HEK293 (cell line): ENCODE results near the gene DDX52.

Experiments
- CTCF ChIA-PET: fragments of 350-600 bp; formaldehyde crosslinking; extraction: SDS; loops from one replicate; lab custom pipeline; 2021; ENCODE audit warnings: antibody characterized with exemption; lab: Yijun Ruan, JAX
- POLR2A ChIA-PET: fragments of 300-600 bp; formaldehyde crosslinking; extraction: SDS; loops from one replicate; lab custom pipeline; 2020; ENCODE audit warnings: antibody characterized with exemption, inconsistent platforms; lab: Yijun Ruan, JAX
- H3K27ac ChIP-seq: fragments of 200-500 bp; sonication (Bioruptor generic); 2 replicates; pipeline ENCODE4 v1.5.1; 2014; ENCODE audit warnings: low read depth, low read length, control low read depth, inconsistent platforms; ENCODE audit errors: extremely low read depth
- H3K36me3 ChIP-seq, 2 experiments: fragments of 200-500 bp in 1 of 2; sonication (Bioruptor generic) in 1 of 2; 1 replicate in 1 of 2; 2 replicates in 1 of 2; pipeline ENCODE4 v1.5.1; 2014 to 2017; ENCODE audit warnings: inconsistent platforms in 2 of 2, low read length in 2 of 2; ENCODE audit not compliant: control insufficient read depth in 2 of 2, insufficient read depth in 1 of 2
- H3K4me1 ChIP-seq: fragments of 200-500 bp; sonication (Bioruptor generic); 2 replicates; pipeline ENCODE4 v1.5.1; 2014; ENCODE audit warnings: mild to moderate bottlenecking, low read length, inconsistent platforms; ENCODE audit not compliant: control insufficient read depth, insufficient read depth
- H3K4me3 ChIP-seq: 2 replicates; pipeline ENCODE4 v1.5.1; 2011; ENCODE audit warnings: low read depth, mild to moderate bottlenecking, control low read depth, low read length, moderate library complexity
- H3K9me3 ChIP-seq: fragments of 200-500 bp; sonication (Bioruptor generic); 2 replicates; pipeline ENCODE4 v1.5.1; 2014; ENCODE audit warnings: low read depth, low read length, inconsistent platforms; ENCODE audit not compliant: control insufficient read depth, insufficient read depth
- GLI2 ChIP-seq: fragments of 450-650 bp; formaldehyde crosslinking; IDR thresholded peaks from 2 replicates; pipeline ENCODE4; 2017; ENCODE audit warnings: missing biosample characterization, missing genetic modification characterization, low read depth, borderline replicate concordance
- KLF10 ChIP-seq: fragments of 450-650 bp; IDR thresholded peaks from 2 replicates; pipeline ENCODE4 v1.5.1; 2018; ENCODE audit warnings: missing biosample characterization, mild to moderate bottlenecking, missing genetic modification characterization
- PRDM2 ChIP-seq: fragments of 450-650 bp; formaldehyde crosslinking; IDR thresholded peaks from 2 replicates; pipeline ENCODE4 v1.5.1; 2016; ENCODE audit warnings: missing biosample characterization, missing genetic modification characterization, borderline replicate concordance
- RBAK ChIP-seq: fragments of 450-650 bp; formaldehyde crosslinking; IDR thresholded peaks from 2 replicates; pipeline ENCODE4 v1.5.1; 2016; ENCODE audit warnings: missing biosample characterization, missing genetic modification characterization
- TRIM28 ChIP-seq: IDR thresholded peaks from 2 replicates; pipeline ENCODE4 v1.6.1; 2011; ENCODE audit warnings: low read length, control low read depth, borderline replicate concordance
- ZNF16 ChIP-seq: fragments of 450-650 bp; formaldehyde crosslinking; IDR thresholded peaks from 2 replicates; pipeline ENCODE4 v1.5.1; 2016; ENCODE audit warnings: low read depth, missing biosample characterization, missing genetic modification characterization
- ZNF169 ChIP-seq: fragments of 450-650 bp; formaldehyde crosslinking; IDR thresholded peaks from 2 replicates; pipeline ENCODE4 v1.5.1; 2016; ENCODE audit warnings: missing biosample characterization, missing genetic modification characterization
- ZNF223 ChIP-seq: fragments of 450-650 bp; formaldehyde crosslinking; IDR thresholded peaks from 2 replicates; pipeline ENCODE4 v1.5.1; 2016; ENCODE audit warnings: missing biosample characterization, missing genetic modification characterization
- ZNF335 ChIP-seq: fragments of 450-650 bp; formaldehyde crosslinking; conservative IDR thresholded peaks from 2 replicates; pipeline ENCODE4 v1.5.1; 2016; ENCODE audit warnings: missing biosample characterization, missing genetic modification characterization
- ZNF362 ChIP-seq: fragments of 450-650 bp; formaldehyde crosslinking; IDR thresholded peaks from 2 replicates; pipeline ENCODE4 v1.5.1; 2016; ENCODE audit warnings: missing biosample characterization, missing genetic modification characterization
- ZNF398 ChIP-seq: fragments of 450-650 bp; formaldehyde crosslinking; IDR thresholded peaks from 2 replicates; pipeline ENCODE4 v1.5.1; 2017; ENCODE audit warnings: missing biosample characterization, missing genetic modification characterization
- ZNF48 ChIP-seq: fragments of 450-650 bp; formaldehyde crosslinking; IDR thresholded peaks from 2 replicates; pipeline ENCODE4 v1.5.1; 2016; ENCODE audit warnings: missing biosample characterization, missing genetic modification characterization
- ZNF548 ChIP-seq: fragments of 450-650 bp; formaldehyde crosslinking; IDR thresholded peaks from 2 replicates; pipeline ENCODE4 v1.5.1; 2016; ENCODE audit warnings: missing biosample characterization, missing genetic modification characterization
- ZNF585B ChIP-seq: fragments of 450-650 bp; formaldehyde crosslinking; IDR thresholded peaks from 2 replicates; pipeline ENCODE4 v1.5.1; 2016; ENCODE audit warnings: missing biosample characterization, missing genetic modification characterization
- ZNF654 ChIP-seq: fragments of 450-650 bp; formaldehyde crosslinking; IDR thresholded peaks from 2 replicates; pipeline ENCODE4 v1.5.1; 2016; ENCODE audit warnings: low read depth, missing biosample characterization, missing genetic modification characterization
- ZSCAN5A ChIP-seq: fragments of 450-650 bp; formaldehyde crosslinking; IDR thresholded peaks from 2 replicates; pipeline ENCODE4 v1.5.1; 2016; ENCODE audit warnings: missing biosample characterization, missing genetic modification characterization
- TF ChIP-seq, protein P1 (sequence below): fragments of 450-650 bp; formaldehyde crosslinking; optimal IDR thresholded peaks from 2 replicates; pipeline ENCODE3; 2016; ENCODE audit warnings: missing biosample characterization, mild to moderate bottlenecking, missing genetic modification characterization
- TF ChIP-seq, protein P2 (sequence below): fragments of 450-650 bp; formaldehyde crosslinking; IDR thresholded peaks from 2 replicates; pipeline ENCODE4 v1.5.1; 2016; ENCODE audit warnings: missing biosample characterization, missing genetic modification characterization

The DDX52 gene

GRCh38 chr17:37691807-37692206, 48.6 kb upstream of the DDX52 start:
- no peak for TF ChIP-seq GLI2 (tag by site-specific recombination)
- no peak for TF ChIP-seq ZNF398
- TF ChIP-seq ZNF223: no peak
- TF ChIP-seq ZNF362 (tag by site-specific recombination): no peak
- TF ChIP-seq PRDM2 (tag by site-specific recombination): no peak
- TF ChIP-seq TRIM28: no peak
- TF ChIP-seq KLF10 (tag by site-specific recombination): no peak
- no peak for TF ChIP-seq ZNF548 (tag by site-specific recombination)
- TF ChIP-seq ZSCAN5A (tag by site-specific recombination): no peak
- TF ChIP-seq ZNF16 (tag by site-specific recombination): no peak
- Histone ChIP-seq H3K4me1 (no peaks in the 10 kb centered on the region), H3K9me3 (no peaks in the 10 kb centered on the region), H3K36me3 (no peaks in the 10 kb centered on the region), H3K27ac (no peak overlapping the region), H3K4me3 (no peak overlapping the region)
- POLR2A ChIA-PET: no interaction called here
- CTCF ChIA-PET: no interaction called here

DNA sequence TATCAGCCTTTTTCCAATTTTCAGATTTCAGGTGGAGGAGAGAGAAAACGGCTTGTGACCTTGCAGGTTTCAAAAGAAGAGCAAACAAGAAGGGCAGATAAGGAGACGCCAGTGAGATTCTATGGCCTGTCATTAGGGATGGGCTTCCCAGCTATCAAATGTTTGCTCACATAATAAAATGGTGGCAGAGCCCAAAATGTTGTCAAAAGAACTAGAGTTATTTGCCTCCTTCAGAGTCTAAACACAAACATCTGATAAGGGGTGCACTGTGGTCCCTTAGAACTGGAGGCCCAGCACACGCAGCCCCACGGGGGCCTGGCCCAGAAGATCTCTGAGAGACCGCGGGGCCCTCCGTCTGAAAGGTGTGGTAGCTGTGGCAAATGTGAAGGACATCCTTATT, 46.1 kb upstream of the DDX52 start:
- H3K4me1 ChIP-seq: no peaks in the 10 kb centered on the region
- H3K4me3 ChIP-seq: no peak overlapping the region
- CTCF ChIA-PET: no interaction called here
- H3K36me3 ChIP-seq: no peaks in the 10 kb centered on the region
- POLR2A ChIA-PET: no interaction called here
- no peaks in the 10 kb centered on the region for H3K9me3 ChIP-seq
- no peak overlapping the region for H3K27ac ChIP-seq
- TF ChIP-seq ZNF654: no peak
- TF ChIP-seq ZNF398: no peak
- TF ChIP-seq, protein P1, sequence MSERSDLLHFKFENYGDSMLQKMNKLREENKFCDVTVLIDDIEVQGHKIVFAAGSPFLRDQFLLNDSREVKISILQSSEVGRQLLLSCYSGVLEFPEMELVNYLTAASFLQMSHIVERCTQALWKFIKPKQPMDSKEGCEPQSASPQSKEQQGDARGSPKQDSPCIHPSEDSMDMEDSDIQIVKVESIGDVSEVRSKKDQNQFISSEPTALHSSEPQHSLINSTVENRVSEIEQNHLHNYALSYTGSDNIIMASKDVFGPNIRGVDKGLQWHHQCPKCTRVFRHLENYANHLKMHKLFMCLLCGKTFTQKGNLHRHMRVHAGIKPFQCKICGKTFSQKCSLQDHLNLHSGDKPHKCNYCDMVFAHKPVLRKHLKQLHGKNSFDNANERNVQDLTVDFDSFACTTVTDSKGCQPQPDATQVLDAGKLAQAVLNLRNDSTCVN: no peak
- no peak for TF ChIP-seq ZNF169 (tag by site-specific recombination)
- TF ChIP-seq ZNF585B: no peak
- TF ChIP-seq RBAK (tag by site-specific recombination): no peak
- TF ChIP-seq, protein P2, sequence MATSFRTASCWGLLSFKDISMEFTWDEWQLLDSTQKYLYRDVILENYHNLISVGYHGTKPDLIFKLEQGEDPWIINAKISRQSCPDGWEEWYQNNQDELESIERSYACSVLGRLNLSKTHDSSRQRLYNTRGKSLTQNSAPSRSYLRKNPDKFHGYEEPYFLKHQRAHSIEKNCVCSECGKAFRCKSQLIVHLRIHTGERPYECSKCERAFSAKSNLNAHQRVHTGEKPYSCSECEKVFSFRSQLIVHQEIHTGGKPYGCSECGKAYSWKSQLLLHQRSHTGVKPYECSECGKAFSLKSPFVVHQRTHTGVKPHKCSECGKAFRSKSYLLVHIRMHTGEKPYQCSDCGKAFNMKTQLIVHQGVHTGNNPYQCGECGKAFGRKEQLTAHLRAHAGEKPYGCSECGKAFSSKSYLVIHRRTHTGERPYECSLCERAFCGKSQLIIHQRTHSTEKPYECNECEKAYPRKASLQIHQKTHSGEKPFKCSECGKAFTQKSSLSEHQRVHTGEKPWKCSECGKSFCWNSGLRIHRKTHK (tag by site-specific recombination): no peak
- no peak for TF ChIP-seq ZNF48
- no peak for TF ChIP-seq ZNF335
